Left ventricle myocardium inferior (tissue), 1 donor: ENCODE results near the gene TMEM92. TPM values are rescaled to one million over a fixed set of nuclear protein-coding genes. Genes with fewer than 3 reads are reported as not detected.
A peak's percentile ranks its signal among the peaks of the same experiment; 100 is the strongest.

Experiments used
- DNase-seq: peaks from one replicate; pipeline ENCODE4 v3.0.0-alpha.2; 2020
- H3K27ac ChIP-seq: fragments of 200-600 bp; replicated peaks from 2 replicates; pipeline ENCODE4 v1.8.0; 2021
- H3K27me3 ChIP-seq: fragments of 200-600 bp; 2 replicates; pipeline ENCODE4 v1.8.0; 2021; ENCODE audit warnings: low read depth
- H3K36me3 ChIP-seq: fragments of 200-600 bp; 2 replicates; pipeline ENCODE4 v1.8.0; 2021
- H3K4me1 ChIP-seq: fragments of 200-600 bp; 2 replicates; pipeline ENCODE4 v1.8.0; 2021
- H3K4me3 ChIP-seq: fragments of 200-600 bp; 2 replicates; pipeline ENCODE4 v1.8.0; 2021; ENCODE audit warnings: mild to moderate bottlenecking, moderate library complexity
- H3K9me3 ChIP-seq: fragments of 200-600 bp; replicated peaks from 2 replicates; pipeline ENCODE4 v1.8.0; 2021
- intact Hi-C: fragments of 100-400 bp; cut with micrococcal nuclease; formaldehyde crosslinking; loops from one replicate; pipeline ENCODE4 v1.11.0; 2022
- long read RNA-seq: library from polyadenylated mRNA; unstranded; transcript quantifications from one replicate; pipeline ENCODE4 v2.0.0, GENCODE V29; 2021
- total RNA-seq: library from RNA; stranded (reverse); fragmentation: NEBNext Ultra II Directional; extraction: Animal tissue kit (Norgen Biotek cat#: 25700); gene quantifications from one replicate; pipeline ENCODE4 v1.2.1, GENCODE V29; 2021
- TF ChIP-seq, protein P1 (sequence below): fragments of 200-600 bp; IDR thresholded peaks from 2 replicates; pipeline ENCODE4 v1.8.0; 2021; ENCODE audit warnings: antibody characterized with exemption, mild to moderate bottlenecking, borderline replicate concordance
- donor health status: DM: no; HTN: yes; CAD: no; lungs with severe emphysema.

Gene TMEM92
- total RNA-seq, result not detected
- long read RNA-seq, result 0 reads

DNA sequence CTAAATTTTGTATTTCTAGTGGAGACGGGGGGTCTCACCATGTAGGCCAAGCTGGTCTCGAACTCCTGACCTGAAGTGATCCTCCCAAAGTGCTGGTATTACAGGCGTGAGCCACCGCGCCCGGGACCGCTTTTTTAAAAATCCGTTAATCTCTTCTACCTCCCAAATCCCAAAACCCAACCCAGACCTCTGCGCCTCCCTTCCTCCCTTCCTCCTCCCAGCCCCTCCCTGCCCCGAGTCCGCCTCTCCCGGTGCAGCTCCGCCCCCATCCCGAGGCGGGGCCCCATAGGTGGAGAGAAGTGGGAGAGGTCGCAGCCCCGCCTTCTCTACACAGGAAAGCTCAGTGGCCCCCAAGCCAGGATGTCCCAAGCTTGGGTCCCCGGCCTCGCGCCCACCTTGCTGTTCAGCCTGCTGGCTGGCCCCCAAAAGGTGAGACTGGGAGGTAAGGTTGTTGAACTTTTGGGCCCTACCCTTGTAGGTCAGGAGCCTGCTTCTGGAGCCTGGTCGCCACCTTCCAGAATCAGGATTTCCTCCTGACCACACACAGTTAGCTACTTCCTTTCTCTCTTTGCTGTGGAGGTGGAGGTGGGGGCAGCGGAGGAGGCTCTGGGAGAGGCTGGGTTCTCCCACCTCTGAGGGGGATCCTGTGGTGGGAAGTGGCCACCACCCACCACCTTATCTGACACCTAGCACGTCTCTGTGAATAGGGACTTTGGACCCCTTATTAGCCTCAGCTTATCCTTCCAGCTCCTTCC lies at the start of gene TMEM92:
TMEM92 (plus strand) TSS at position 325 of the 755 bp plus-strand sequence; CDS start at position 361, 36 bp downstream.
- no peaks in the 10 kb centered on the region for H3K36me3 ChIP-seq
- H3K27ac ChIP-seq, result peak within 1 kb of the TSS; percentile 58
- no peaks in the 10 kb centered on the region for H3K9me3 ChIP-seq
- TF ChIP-seq, protein P1, sequence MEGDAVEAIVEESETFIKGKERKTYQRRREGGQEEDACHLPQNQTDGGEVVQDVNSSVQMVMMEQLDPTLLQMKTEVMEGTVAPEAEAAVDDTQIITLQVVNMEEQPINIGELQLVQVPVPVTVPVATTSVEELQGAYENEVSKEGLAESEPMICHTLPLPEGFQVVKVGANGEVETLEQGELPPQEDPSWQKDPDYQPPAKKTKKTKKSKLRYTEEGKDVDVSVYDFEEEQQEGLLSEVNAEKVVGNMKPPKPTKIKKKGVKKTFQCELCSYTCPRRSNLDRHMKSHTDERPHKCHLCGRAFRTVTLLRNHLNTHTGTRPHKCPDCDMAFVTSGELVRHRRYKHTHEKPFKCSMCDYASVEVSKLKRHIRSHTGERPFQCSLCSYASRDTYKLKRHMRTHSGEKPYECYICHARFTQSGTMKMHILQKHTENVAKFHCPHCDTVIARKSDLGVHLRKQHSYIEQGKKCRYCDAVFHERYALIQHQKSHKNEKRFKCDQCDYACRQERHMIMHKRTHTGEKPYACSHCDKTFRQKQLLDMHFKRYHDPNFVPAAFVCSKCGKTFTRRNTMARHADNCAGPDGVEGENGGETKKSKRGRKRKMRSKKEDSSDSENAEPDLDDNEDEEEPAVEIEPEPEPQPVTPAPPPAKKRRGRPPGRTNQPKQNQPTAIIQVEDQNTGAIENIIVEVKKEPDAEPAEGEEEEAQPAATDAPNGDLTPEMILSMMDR, result no peak
- peak within 1 kb of the TSS; percentile 70 for H3K4me3 ChIP-seq
- intact Hi-C loops, result loop anchor here (5.0 kb wide), 1 partner anchor 72 kb away; the partner anchor contains the start of gene COL1A1
- H3K27me3 ChIP-seq, result peaks cover 66% of the 10 kb centered on the region
- H3K4me1 ChIP-seq, result peaks cover 17% of the 10 kb centered on the region
- DNase-seq, result no peak

DNA sequence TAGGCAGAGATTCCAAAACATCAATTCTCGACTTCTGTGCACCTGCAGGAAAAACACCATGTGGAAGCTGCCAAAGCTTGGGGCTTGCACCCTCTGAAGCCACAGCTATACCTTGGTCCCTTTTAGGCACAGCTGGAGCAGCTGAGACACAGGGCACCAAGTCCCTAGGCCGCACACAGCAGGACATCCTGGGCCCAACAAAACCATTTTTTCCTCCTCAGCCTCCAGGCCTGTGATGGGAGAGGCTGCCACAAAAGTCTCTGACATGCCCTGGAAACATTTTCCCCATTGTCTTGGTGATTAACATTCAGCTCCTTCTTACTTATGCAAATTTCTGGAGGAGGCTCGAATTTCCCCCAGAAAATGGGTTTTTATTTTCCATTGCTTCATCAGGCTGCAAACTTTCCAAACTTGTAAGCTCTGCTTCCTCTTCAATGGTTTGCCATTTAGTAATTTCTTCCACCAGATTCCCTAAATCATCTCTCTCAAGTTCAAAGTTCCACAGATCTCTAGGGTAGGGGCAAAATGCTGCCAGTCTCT lies 48.5 kb upstream of the TMEM92 start:
- no peaks in the 10 kb centered on the region for H3K36me3 ChIP-seq
- H3K4me1 ChIP-seq, result peaks cover 17% of the 10 kb centered on the region
- no peak for DNase-seq
- TF ChIP-seq, protein P1, result no peak
- H3K9me3 ChIP-seq, result peaks cover 15% of the 10 kb centered on the region
- H3K27me3 ChIP-seq, result peaks cover 16% of the 10 kb centered on the region
- intact Hi-C loops, result no loop called here
- H3K4me3 ChIP-seq, result no peak overlapping the region
- H3K27ac ChIP-seq, result no peak overlapping the region

DNA sequence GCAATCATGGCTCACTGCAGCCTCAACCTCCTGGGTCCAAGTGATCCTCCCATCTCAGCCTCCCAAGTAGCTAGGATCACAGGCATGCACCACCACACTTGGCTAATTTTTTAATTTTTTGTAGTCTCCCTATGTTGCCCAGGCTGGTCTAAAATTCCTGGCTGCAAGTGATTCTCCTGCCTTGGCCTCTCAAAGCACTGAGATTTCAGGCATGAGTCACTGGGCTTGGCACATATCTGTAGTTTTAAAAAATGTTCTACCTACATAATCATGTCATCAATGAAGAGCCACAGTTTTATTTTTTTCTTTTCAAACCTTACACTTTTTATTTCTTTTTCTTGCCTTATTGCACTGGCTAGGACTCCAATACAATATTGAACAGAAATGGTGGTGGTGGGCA lies 39.7 kb upstream of the TMEM92 start:
- peaks cover 1% of the 10 kb centered on the region for H3K4me1 ChIP-seq
- no peaks in the 10 kb centered on the region for H3K36me3 ChIP-seq
- H3K27me3 ChIP-seq, result peaks cover 35% of the 10 kb centered on the region
- no peak for DNase-seq
- H3K4me3 ChIP-seq, result no peak overlapping the region
- intact Hi-C loops, result no loop called here
- H3K9me3 ChIP-seq, result peaks cover 12% of the 10 kb centered on the region
- H3K27ac ChIP-seq, result no peak overlapping the region
- TF ChIP-seq, protein P1, result no peak

DNA sequence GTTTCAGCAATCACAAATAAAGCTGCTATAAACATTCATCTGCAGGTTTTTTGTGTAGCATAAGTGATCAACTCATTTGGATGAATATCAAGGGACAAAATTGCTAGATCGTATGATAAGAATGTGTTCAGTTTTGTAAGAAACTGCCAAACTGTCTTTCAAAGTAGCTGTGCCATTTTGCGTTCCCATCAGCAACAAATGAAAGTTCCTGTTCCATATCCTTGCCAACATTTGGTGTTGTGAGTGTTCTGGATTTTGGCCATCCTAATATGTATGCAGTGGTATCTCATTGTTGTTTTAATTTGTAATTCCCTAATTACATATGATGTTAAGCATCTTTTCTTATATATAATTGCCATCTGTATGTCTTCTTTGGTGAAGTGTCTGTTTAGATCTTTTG lies 36.4 kb upstream of the TMEM92 start:
- Histone ChIP-seq H3K36me3 (no peaks in the 10 kb centered on the region), H3K4me3 (no peak overlapping the region), H3K27ac (no peak overlapping the region), H3K4me1 (peaks cover 8% of the 10 kb centered on the region), H3K9me3 (peaks cover 12% of the 10 kb centered on the region), H3K27me3 (peaks cover 28% of the 10 kb centered on the region)
- TF ChIP-seq, protein P1, result no peak
- no peak for DNase-seq
- intact Hi-C loops, result no loop called here

DNA sequence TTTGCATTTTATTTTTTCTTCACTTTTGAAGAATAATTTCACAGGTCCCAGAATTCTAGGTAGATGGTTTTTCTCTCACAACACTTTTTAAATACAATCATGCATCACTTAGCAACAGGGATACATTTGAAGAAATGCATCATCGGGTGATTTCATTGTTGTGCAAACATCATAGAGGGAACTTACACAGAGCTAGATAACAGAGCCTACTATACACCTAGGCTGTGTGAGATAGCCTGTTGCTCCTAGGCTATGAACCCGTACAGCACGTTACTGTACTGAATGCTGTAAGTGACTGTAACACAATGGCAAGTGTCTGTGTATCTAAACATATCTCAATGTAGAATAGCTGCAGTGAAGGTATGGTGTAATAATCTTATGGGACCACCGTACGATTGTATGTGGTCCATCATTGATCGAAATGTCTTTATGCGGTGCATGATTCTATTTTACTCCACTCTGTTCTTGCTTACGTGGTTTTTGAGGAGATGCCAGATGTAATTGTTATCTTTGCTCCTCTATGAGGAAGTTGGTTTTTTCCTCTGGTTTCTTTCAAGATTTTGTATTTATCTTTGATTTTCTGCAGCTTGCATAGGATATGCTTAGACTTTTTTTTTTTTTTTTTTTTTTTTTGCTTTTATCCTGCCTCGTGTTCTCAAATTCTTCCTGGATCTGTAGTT lies 35.5 kb upstream of the TMEM92 start:
- no peak for DNase-seq
- TF ChIP-seq, protein P1, result no peak
- H3K27ac ChIP-seq, result no peak overlapping the region
- peaks cover 11% of the 10 kb centered on the region for H3K9me3 ChIP-seq
- peaks cover 19% of the 10 kb centered on the region for H3K27me3 ChIP-seq
- no peaks in the 10 kb centered on the region for H3K36me3 ChIP-seq
- intact Hi-C loops, result no loop called here
- no peak overlapping the region for H3K4me3 ChIP-seq
- peaks cover 8% of the 10 kb centered on the region for H3K4me1 ChIP-seq
